K562 (cell line): ENCODE data around the gene UBXN10. TPM values are rescaled to one million over a fixed set of nuclear protein-coding genes. Genes with fewer than 3 reads are reported as not detected.

Experiments
- BMI1 ChIP-seq: fragments of 150-350 bp; IDR thresholded peaks from 2 replicates; pipeline ENCODE4 v1.6.1; 2014; ENCODE audit warnings: low read length
- DNMT1 ChIP-seq: fragments of 450-650 bp; IDR thresholded peaks from 2 replicates; pipeline ENCODE4 v1.6.1; 2016; ENCODE audit warnings: antibody characterized with exemption, mild to moderate bottlenecking
- KDM1A ChIP-seq, 2 experiments: fragments of 450-650 bp; IDR thresholded peaks; 2 replicates each; pipeline ENCODE4 v1.6.1; 2016; ENCODE audit warnings: mild to moderate bottlenecking in 2 of 2
- MBD1 ChIP-seq: fragments of 250-450 bp; sonication (Bioruptor Pico); IDR thresholded peaks from 2 replicates; pipeline ENCODE4 v1.8.0; 2022; ENCODE audit warnings: inconsistent platforms
- RFX7 ChIP-seq: fragments of 250-450 bp; sonication (Bioruptor Pico); IDR thresholded peaks from 2 replicates; pipeline ENCODE4 v1.5.1; 2021; ENCODE audit warnings: mild to moderate bottlenecking
- ZBTB7A ChIP-seq: IDR thresholded peaks from 2 replicates; pipeline ENCODE4 v1.6.1; 2011; ENCODE audit warnings: low read depth, mild to moderate bottlenecking, low read length, moderate library complexity, borderline replicate concordance; ENCODE audit not compliant: control insufficient read depth
- ZNF507 ChIP-seq: conservative IDR thresholded peaks from 2 replicates; pipeline ENCODE4 v1.6.1; 2017; ENCODE audit warnings: missing genetic modification characterization, missing compliant biosample characterization
- ZNF57 ChIP-seq: fragments of 450-650 bp; formaldehyde crosslinking; IDR thresholded peaks from 2 replicates; pipeline ENCODE4 v1.4.0; 2020; ENCODE audit warnings: mild to moderate bottlenecking, moderate library complexity
- ZNF644 ChIP-seq: fragments of 200-800 bp; sonication (Bioruptor generic); IDR thresholded peaks from 2 replicates; pipeline ENCODE4 v1.6.1; 2016; ENCODE audit warnings: low read depth, missing genetic modification characterization, missing compliant biosample characterization
- ZNF77 ChIP-seq: fragments of 250-450 bp; sonication (Bioruptor Pico); IDR thresholded peaks from 2 replicates; pipeline ENCODE4 v1.5.0; 2020
- polyA plus RNA-seq, 8 experiments: library from polyadenylated mRNA; depleted of rRNA in 4 of 8; stranded (reverse) in 5 of 8; unstranded in 3 of 8; fragments of >200 nt; fragmentation: Nextera tagmentation in 2 of 8; fragmentation: Illumina TruSeq in 1 of 8; extraction: Ambion mirVana in 2 of 8; extraction: Trizol in 1 of 8; gene quantifications; 2 replicates each; pipeline versions ENCODE4 v1.2.1 to v1.2.3, GENCODE V29; 2011 to 2014; ENCODE audit warnings: inconsistent platforms in 1 of 8, missing spikeins in 1 of 8
- total RNA-seq, 7 experiments: library from RNA; depleted of rRNA in 6 of 7; stranded (reverse); fragments of >200 nt in 6 of 7; fragmentation: Illumina TruSeq in 2 of 7; extraction: Trizol in 2 of 7; gene quantifications; 2 replicates each; pipeline versions ENCODE4 v1.2.1 to v1.2.3, GENCODE V29; 2011 to 2021; ENCODE audit warnings: low replicate concordance in 1 of 7
- TF ChIP-seq, protein P1 (sequence below): sonication (generic); formaldehyde crosslinking; IDR thresholded peaks from 2 replicates; pipeline ENCODE4 v1.8.0; 2023; ENCODE audit warnings: missing genetic modification reagents, mild to moderate bottlenecking, borderline replicate concordance
- TF ChIP-seq, protein P2 (sequence below): IDR thresholded peaks from 3 replicates; pipeline ENCODE4 v1.6.1; 2011; ENCODE audit warnings: borderline replicate concordance, mild to moderate bottlenecking; ENCODE audit not compliant: insufficient read length, insufficient read depth
- TF ChIP-seq, protein P3 (sequence below): fragments of 250-450 bp; sonication (Bioruptor Pico); IDR thresholded peaks from 2 replicates; pipeline ENCODE4 v1.8.0; 2021; ENCODE audit warnings: borderline replicate concordance, mild to moderate bottlenecking, moderate library complexity; ENCODE audit not compliant: poor library complexity, severe bottlenecking
- TF ChIP-seq, protein P4 (sequence below): sonication (generic); formaldehyde crosslinking; IDR thresholded peaks from 2 replicates; pipeline ENCODE4 v1.8.0; 2023; ENCODE audit warnings: mild to moderate bottlenecking, missing genetic modification reagents

Gene UBXN10
- total and polyA plus RNA-seq, 9 of the 15 experiments (the other 6 are each of a cell fraction or from before 2014, with no cell fraction given), result 10.7 to 17.7 (median 13.6) TPM

- TF ChIP-seq, protein P1, sequence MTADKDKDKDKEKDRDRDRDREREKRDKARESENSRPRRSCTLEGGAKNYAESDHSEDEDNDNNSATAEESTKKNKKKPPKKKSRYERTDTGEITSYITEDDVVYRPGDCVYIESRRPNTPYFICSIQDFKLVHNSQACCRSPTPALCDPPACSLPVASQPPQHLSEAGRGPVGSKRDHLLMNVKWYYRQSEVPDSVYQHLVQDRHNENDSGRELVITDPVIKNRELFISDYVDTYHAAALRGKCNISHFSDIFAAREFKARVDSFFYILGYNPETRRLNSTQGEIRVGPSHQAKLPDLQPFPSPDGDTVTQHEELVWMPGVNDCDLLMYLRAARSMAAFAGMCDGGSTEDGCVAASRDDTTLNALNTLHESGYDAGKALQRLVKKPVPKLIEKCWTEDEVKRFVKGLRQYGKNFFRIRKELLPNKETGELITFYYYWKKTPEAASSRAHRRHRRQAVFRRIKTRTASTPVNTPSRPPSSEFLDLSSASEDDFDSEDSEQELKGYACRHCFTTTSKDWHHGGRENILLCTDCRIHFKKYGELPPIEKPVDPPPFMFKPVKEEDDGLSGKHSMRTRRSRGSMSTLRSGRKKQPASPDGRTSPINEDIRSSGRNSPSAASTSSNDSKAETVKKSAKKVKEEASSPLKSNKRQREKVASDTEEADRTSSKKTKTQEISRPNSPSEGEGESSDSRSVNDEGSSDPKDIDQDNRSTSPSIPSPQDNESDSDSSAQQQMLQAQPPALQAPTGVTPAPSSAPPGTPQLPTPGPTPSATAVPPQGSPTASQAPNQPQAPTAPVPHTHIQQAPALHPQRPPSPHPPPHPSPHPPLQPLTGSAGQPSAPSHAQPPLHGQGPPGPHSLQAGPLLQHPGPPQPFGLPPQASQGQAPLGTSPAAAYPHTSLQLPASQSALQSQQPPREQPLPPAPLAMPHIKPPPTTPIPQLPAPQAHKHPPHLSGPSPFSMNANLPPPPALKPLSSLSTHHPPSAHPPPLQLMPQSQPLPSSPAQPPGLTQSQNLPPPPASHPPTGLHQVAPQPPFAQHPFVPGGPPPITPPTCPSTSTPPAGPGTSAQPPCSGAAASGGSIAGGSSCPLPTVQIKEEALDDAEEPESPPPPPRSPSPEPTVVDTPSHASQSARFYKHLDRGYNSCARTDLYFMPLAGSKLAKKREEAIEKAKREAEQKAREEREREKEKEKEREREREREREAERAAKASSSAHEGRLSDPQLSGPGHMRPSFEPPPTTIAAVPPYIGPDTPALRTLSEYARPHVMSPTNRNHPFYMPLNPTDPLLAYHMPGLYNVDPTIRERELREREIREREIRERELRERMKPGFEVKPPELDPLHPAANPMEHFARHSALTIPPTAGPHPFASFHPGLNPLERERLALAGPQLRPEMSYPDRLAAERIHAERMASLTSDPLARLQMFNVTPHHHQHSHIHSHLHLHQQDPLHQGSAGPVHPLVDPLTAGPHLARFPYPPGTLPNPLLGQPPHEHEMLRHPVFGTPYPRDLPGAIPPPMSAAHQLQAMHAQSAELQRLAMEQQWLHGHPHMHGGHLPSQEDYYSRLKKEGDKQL (CRISPR knock-in tag), result no peak
- TF ChIP-seq, protein P2, sequence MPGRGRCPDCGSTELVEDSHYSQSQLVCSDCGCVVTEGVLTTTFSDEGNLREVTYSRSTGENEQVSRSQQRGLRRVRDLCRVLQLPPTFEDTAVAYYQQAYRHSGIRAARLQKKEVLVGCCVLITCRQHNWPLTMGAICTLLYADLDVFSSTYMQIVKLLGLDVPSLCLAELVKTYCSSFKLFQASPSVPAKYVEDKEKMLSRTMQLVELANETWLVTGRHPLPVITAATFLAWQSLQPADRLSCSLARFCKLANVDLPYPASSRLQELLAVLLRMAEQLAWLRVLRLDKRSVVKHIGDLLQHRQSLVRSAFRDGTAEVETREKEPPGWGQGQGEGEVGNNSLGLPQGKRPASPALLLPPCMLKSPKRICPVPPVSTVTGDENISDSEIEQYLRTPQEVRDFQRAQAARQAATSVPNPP, result no peak
- TF ChIP-seq KDM1A (IDR thresholded peaks at IDR 0.05), result peak; percentile 86 to 87
- peak; percentile 8; the same call in 1 of the 2 replicates for TF ChIP-seq ZNF644
- TF ChIP-seq, protein P3, sequence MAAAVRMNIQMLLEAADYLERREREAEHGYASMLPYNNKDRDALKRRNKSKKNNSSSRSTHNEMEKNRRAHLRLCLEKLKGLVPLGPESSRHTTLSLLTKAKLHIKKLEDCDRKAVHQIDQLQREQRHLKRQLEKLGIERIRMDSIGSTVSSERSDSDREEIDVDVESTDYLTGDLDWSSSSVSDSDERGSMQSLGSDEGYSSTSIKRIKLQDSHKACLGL, result no peak
- TF ChIP-seq, protein P4, sequence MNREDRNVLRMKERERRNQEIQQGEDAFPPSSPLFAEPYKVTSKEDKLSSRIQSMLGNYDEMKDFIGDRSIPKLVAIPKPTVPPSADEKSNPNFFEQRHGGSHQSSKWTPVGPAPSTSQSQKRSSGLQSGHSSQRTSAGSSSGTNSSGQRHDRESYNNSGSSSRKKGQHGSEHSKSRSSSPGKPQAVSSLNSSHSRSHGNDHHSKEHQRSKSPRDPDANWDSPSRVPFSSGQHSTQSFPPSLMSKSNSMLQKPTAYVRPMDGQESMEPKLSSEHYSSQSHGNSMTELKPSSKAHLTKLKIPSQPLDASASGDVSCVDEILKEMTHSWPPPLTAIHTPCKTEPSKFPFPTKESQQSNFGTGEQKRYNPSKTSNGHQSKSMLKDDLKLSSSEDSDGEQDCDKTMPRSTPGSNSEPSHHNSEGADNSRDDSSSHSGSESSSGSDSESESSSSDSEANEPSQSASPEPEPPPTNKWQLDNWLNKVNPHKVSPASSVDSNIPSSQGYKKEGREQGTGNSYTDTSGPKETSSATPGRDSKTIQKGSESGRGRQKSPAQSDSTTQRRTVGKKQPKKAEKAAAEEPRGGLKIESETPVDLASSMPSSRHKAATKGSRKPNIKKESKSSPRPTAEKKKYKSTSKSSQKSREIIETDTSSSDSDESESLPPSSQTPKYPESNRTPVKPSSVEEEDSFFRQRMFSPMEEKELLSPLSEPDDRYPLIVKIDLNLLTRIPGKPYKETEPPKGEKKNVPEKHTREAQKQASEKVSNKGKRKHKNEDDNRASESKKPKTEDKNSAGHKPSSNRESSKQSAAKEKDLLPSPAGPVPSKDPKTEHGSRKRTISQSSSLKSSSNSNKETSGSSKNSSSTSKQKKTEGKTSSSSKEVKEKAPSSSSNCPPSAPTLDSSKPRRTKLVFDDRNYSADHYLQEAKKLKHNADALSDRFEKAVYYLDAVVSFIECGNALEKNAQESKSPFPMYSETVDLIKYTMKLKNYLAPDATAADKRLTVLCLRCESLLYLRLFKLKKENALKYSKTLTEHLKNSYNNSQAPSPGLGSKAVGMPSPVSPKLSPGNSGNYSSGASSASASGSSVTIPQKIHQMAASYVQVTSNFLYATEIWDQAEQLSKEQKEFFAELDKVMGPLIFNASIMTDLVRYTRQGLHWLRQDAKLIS (CRISPR knock-in tag), result no peak; the same call in 1 of the 2 replicates
- TF ChIP-seq ZBTB7A, result no peak
- TF ChIP-seq ZNF507 (tag), result no peak
- no peak for TF ChIP-seq BMI1
- TF ChIP-seq DNMT1, result no peak
- TF ChIP-seq MBD1 (CRISPR knock-in tag), result no peak
- no peak for TF ChIP-seq ZNF57 (CRISPR knock-in tag)
- TF ChIP-seq RFX7 (CRISPR knock-in tag), result no peak
- TF ChIP-seq ZNF77 (CRISPR knock-in tag), result no peak
Measured at GRCh38 chr1:20184997-20185833, 681 bp upstream of the UBXN10 start (continued).
